HAP-1 (cell line): Measurements from ENCODE around the gene NMNAT3.

ENCODE experiments used
- DNase-seq, 2 experiments: peaks; one replicate each; pipeline ENCODE4 v3.0.0-alpha.2; 2016 to 2020; ENCODE audit warnings: low spot score in 2 of 2
- H3K27me3 ChIP-seq: fragments of 250-450 bp; sonication (Bioruptor Pico); 2 replicates; pipeline ENCODE4 v1.5.1; 2020; ENCODE audit warnings: low read depth, mild to moderate bottlenecking, moderate library complexity
- H3K36me3 ChIP-seq: fragments of 250-450 bp; sonication (Bioruptor Pico); replicated peaks from 2 replicates; pipeline ENCODE4 v1.5.1; 2020; ENCODE audit warnings: mild to moderate bottlenecking
- H3K4me1 ChIP-seq: fragments of 250-450 bp; sonication (Bioruptor Pico); 2 replicates; pipeline ENCODE4 v1.5.1; 2020; ENCODE audit warnings: mild to moderate bottlenecking
- H3K4me3 ChIP-seq: fragments of 250-450 bp; sonication (Bioruptor Pico); 2 replicates; pipeline ENCODE4 v1.5.1; 2020; ENCODE audit warnings: mild to moderate bottlenecking, moderate library complexity
- H3K9me3 ChIP-seq: fragments of 250-450 bp; sonication (Bioruptor Pico); 2 replicates; pipeline ENCODE4 v1.5.1; 2020; ENCODE audit warnings: mild to moderate bottlenecking, moderate library complexity
- in situ Hi-C: fragments of 300-500 bp; cut with MboI; formaldehyde crosslinking; loops from 3 replicates; pipeline ENCODE4 v1.14.3; 2020; ENCODE audit warnings: low sequenced_read_pairs, inconsistent platforms, mixed read lengths

NMNAT3 gene

GRCh38 chr3:139640456-139640855 is 37.3 kb downstream of the NMNAT3 start:
- Histone ChIP-seq H3K4me1 (no peaks in the 10 kb centered on the region), H3K27me3 (no peaks in the 10 kb centered on the region), H3K36me3 (no peaks in the 10 kb centered on the region), H3K9me3 (no peaks in the 10 kb centered on the region; the same call in 1 of the 2 replicates), H3K4me3 (no peak overlapping the region)
- in situ Hi-C loops: no loop called here
- DNase-seq: no peak

- H3K27me3 ChIP-seq: no peaks in the 10 kb centered on the region
- H3K9me3 ChIP-seq: no peaks in the 10 kb centered on the region
- no peaks in the 10 kb centered on the region for H3K36me3 ChIP-seq
- no peak for DNase-seq
- in situ Hi-C loops: no loop called here
- no peak overlapping the region for H3K4me3 ChIP-seq
- no peaks in the 10 kb centered on the region for H3K4me1 ChIP-seq
Measured at GRCh38 chr3:139639662-139640061, 38.1 kb downstream of the NMNAT3 start.

- DNase-seq: no peak
- in situ Hi-C loops: no loop called here
- Histone ChIP-seq H3K4me1 (no peaks in the 10 kb centered on the region), H3K27me3 (no peaks in the 10 kb centered on the region), H3K36me3 (no peaks in the 10 kb centered on the region), H3K4me3 (no peak overlapping the region), H3K9me3 (no peaks in the 10 kb centered on the region)
Measured at GRCh38 chr3:139638518-139638917, 39.3 kb downstream of the NMNAT3 start.

DNA sequence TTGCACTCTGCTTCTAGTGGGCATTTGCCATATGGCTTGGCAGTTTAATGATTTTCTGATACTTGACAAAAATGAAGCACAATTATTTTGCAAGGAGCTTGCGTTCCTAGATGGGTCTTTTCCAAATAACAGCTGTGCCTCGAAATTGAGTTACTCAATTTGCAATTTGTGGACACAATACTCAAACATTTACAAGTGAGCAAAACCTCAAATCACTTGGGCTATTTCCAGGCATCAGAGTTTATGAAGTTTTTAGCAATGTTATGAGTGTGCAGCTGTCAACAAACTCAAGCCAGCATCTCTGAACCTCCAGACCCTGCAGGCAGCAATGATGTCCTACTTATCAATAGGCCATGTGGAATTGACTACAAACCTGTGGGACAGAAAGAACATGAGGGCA is 41.3 kb downstream of the NMNAT3 start:
- no peaks in the 10 kb centered on the region for H3K36me3 ChIP-seq
- no peak for DNase-seq
- H3K4me1 ChIP-seq: no peaks in the 10 kb centered on the region
- H3K4me3 ChIP-seq: no peak overlapping the region
- no peaks in the 10 kb centered on the region for H3K9me3 ChIP-seq
- in situ Hi-C loops: no loop called here
- H3K27me3 ChIP-seq: no peaks in the 10 kb centered on the region

DNA sequence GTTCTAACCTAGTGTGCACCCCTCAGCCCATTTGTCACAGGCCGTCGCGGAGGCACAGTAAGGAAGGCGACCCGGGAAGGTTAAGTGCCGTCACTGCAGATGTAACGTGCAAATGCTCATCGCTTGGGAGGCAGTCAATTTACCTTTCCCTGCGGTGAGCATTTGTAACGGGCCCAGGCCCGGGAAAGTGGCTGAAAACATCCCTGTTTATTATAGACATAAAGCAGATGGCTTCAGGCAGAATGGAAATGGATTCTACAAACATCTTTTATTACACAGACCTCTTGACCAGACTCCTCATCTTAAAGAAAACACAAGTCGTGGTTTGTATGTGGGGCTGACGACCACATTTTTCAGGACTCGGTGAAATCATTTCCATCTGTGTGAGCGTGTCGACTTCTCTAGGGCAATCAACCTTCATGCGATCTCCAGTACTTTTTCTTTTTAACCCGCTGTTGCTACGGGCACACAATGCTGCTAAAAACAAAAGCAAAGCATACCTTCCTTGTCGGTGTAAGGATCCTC is 43.6 kb downstream of the NMNAT3 start:
- no peaks in the 10 kb centered on the region for H3K4me1 ChIP-seq
- in situ Hi-C loops: no loop called here
- H3K36me3 ChIP-seq: no peaks in the 10 kb centered on the region
- no peaks in the 10 kb centered on the region for H3K9me3 ChIP-seq
- no peak for DNase-seq
- no peak overlapping the region for H3K4me3 ChIP-seq
- no peaks in the 10 kb centered on the region for H3K27me3 ChIP-seq

GRCh38 chr3:139633511-139633910 is 44.3 kb downstream of the NMNAT3 start:
- no peaks in the 10 kb centered on the region for H3K4me1 ChIP-seq
- no peaks in the 10 kb centered on the region for H3K36me3 ChIP-seq
- no peak for DNase-seq
- in situ Hi-C loops: no loop called here
- no peak overlapping the region for H3K4me3 ChIP-seq
- no peaks in the 10 kb centered on the region for H3K27me3 ChIP-seq
- no peaks in the 10 kb centered on the region for H3K9me3 ChIP-seq

GRCh38 chr3:139630542-139630941 is 47.2 kb downstream of the NMNAT3 start:
- no peaks in the 10 kb centered on the region for H3K4me1 ChIP-seq
- no peaks in the 10 kb centered on the region for H3K9me3 ChIP-seq
- no peak overlapping the region for H3K4me3 ChIP-seq
- no peaks in the 10 kb centered on the region for H3K36me3 ChIP-seq
- no peak for DNase-seq
- H3K27me3 ChIP-seq: no peaks in the 10 kb centered on the region
- in situ Hi-C loops: no loop called here

- Histone ChIP-seq H3K27me3 (no peaks in the 10 kb centered on the region), H3K9me3 (no peaks in the 10 kb centered on the region), H3K4me1 (no peaks in the 10 kb centered on the region), H3K4me3 (no peak overlapping the region), H3K36me3 (no peaks in the 10 kb centered on the region)
- DNase-seq: peak; percentile 17 to 46
- in situ Hi-C loops: no loop called here
Measured at GRCh38 chr3:139629033-139629432, 48.7 kb downstream of the NMNAT3 start.

- Histone ChIP-seq H3K9me3 (no peaks in the 10 kb centered on the region), H3K36me3 (no peaks in the 10 kb centered on the region), H3K4me1 (no peaks in the 10 kb centered on the region), H3K4me3 (no peak overlapping the region), H3K27me3 (no peaks in the 10 kb centered on the region)
- in situ Hi-C loops: no loop called here
- no peak for DNase-seq
Measured at GRCh38 chr3:139627759-139628158, 50.0 kb downstream of the NMNAT3 start.

DNA sequence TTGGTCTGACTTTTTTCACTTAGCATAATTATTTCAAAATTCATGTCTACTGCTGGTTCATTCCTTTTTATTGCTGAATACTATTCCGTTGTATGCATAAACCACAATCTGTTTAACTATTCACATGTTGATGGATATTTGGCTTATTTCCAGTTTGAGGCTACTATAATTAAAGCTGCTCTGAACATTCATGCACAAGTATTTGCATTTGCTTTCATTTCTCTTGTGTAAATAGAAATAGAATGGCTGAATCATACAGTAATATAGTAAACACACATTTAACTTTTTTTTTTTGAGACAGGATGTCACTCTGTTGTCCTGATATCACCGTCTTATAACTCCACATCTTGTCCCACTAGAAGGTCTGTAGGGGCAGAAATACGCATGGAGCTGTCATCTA is 57.3 kb downstream of the NMNAT3 start:
- no peaks in the 10 kb centered on the region for H3K4me1 ChIP-seq
- H3K27me3 ChIP-seq: no peaks in the 10 kb centered on the region
- in situ Hi-C loops: no loop called here
- H3K36me3 ChIP-seq: no peaks in the 10 kb centered on the region
- peak in 1 of 2 experiments; percentile 22 for DNase-seq
- H3K9me3 ChIP-seq: no peaks in the 10 kb centered on the region
- no peak overlapping the region for H3K4me3 ChIP-seq

DNA sequence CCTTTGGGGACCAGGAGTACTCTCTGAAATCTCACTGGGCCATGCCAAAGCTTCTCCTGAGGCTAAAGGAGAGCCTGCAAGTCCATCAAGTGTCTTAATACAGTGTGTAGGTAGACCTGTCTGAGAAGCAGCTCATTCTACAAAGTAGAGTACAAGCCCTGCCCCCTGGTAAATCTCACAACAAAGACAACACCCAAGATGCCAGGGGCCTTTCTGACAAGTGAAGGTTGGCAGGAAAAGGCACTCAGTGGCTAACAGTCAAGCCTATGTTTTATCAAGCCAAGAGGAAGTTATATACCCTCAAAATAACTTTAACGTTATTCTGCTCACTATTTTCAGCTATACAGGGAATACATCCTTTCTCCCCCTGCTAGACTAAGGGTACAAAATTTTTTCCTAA is 58.3 kb downstream of the NMNAT3 start:
- Histone ChIP-seq H3K36me3 (no peaks in the 10 kb centered on the region), H3K9me3 (no peaks in the 10 kb centered on the region), H3K4me3 (no peak overlapping the region), H3K27me3 (no peaks in the 10 kb centered on the region), H3K4me1 (no peaks in the 10 kb centered on the region)
- no peak for DNase-seq
- in situ Hi-C loops: no loop called here

- in situ Hi-C loops: no loop called here
- H3K27me3 ChIP-seq: no peaks in the 10 kb centered on the region
- no peaks in the 10 kb centered on the region for H3K36me3 ChIP-seq
- no peak for DNase-seq
- H3K4me3 ChIP-seq: no peak overlapping the region
- H3K4me1 ChIP-seq: no peaks in the 10 kb centered on the region
- no peaks in the 10 kb centered on the region for H3K9me3 ChIP-seq
Measured at GRCh38 chr3:139617672-139618268, 60.0 kb downstream of the NMNAT3 start.

DNA sequence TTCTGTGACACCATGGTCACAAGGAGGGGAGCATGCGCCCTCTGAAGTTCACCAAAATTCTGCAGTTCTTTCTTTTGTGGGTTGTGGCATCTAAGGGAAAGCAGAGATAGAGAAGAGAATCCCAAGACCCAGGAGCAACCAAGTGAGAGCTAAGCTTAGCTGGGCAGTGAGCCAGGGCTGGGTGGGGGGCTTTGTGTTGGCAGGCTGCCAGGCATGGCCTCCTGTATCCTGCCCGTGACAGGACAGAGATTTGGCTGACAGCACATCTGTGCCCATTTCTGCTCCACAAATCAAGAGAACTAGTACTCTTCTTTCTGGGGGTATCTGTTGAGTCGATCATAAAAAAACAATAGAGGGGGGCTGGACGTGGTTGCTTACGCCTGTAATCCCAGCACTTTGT is 66.2 kb downstream of the NMNAT3 start:
- in situ Hi-C loops: no loop called here

GRCh38 chr3:139610886-139611285 is 66.9 kb downstream of the NMNAT3 start:
- in situ Hi-C loops: no loop called here

More for the DNA sequence above, 66.2 kb downstream of the NMNAT3 start:
- H3K4me3 ChIP-seq: no peak overlapping the region
- H3K4me1 ChIP-seq: no peaks in the 10 kb centered on the region
- no peaks in the 10 kb centered on the region for H3K27me3 ChIP-seq
- H3K9me3 ChIP-seq: no peaks in the 10 kb centered on the region
- H3K36me3 ChIP-seq: no peaks in the 10 kb centered on the region
- no peak for DNase-seq

DNA sequence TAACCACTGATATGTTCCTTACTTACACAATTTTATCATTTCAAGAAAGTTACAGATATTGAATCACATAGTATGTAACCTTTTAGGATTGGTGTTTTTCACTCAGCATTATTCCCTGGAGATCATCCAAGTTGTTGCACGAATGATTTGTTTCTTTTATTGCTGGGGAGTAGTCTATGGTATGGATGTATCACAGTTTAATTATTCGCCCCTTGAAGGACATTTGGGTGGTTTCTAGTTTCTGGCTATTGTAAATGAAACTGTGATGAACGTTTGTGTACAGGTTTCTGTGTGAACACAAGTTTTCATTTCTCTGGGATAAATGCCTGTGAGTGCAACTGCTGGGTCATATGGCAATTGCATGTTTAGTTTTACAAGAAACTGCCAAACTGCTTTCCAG is 68.8 kb downstream of the NMNAT3 start:
- Histone ChIP-seq H3K4me1 (no peaks in the 10 kb centered on the region), H3K36me3 (no peaks in the 10 kb centered on the region), H3K4me3 (no peak overlapping the region), H3K9me3 (no peaks in the 10 kb centered on the region), H3K27me3 (no peaks in the 10 kb centered on the region)
- DNase-seq: no peak
- in situ Hi-C loops: no loop called here

More at GRCh38 chr3:139610886-139611285, 66.9 kb downstream of the NMNAT3 start:
- Histone ChIP-seq H3K4me1 (no peaks in the 10 kb centered on the region), H3K27me3 (no peaks in the 10 kb centered on the region), H3K4me3 (no peak overlapping the region), H3K9me3 (no peaks in the 10 kb centered on the region), H3K36me3 (no peaks in the 10 kb centered on the region)
- DNase-seq: no peak
